A549 (cell line): ENCODE data around the gene GBF1. TPM values are rescaled to one million over a fixed set of nuclear protein-coding genes. Genes with fewer than 3 reads are reported as not detected.

Source experiments
- ATOH8 ChIP-seq: fragments of 250-450 bp; sonication (Bioruptor Pico); IDR thresholded peaks from 2 replicates; pipeline ENCODE4 v1.5.0; 2020; ENCODE audit warnings: low read depth, mild to moderate bottlenecking, moderate library complexity
- BHLHE40 ChIP-seq: IDR thresholded peaks from 2 replicates; pipeline ENCODE4 v1.6.1; 2012; ENCODE audit warnings: low read depth, low read length, inconsistent platforms
- CHD2 ChIP-seq: fragments of 150-350 bp; IDR thresholded peaks from 2 replicates; pipeline ENCODE4 v1.6.1; 2014; ENCODE audit warnings: low read length; ENCODE audit not compliant: partially characterized antibody
- CHD4 ChIP-seq: fragments of 200-600 bp; sonication (generic); IDR thresholded peaks from 2 replicates; pipeline ENCODE4 v1.6.1; 2016; ENCODE audit warnings: antibody characterized with exemption, mild to moderate bottlenecking, borderline replicate concordance
- CTCF ChIP-seq: fragments of >200 bp; sonication (Bioruptor Twin); formaldehyde crosslinking; IDR thresholded peaks from 3 replicates; pipeline ENCODE4 v1.5.1; 2016
- EHF ChIP-seq: fragments of 250-450 bp; sonication (Bioruptor Pico); IDR thresholded peaks from 2 replicates; pipeline ENCODE4 v1.5.0; 2020; ENCODE audit warnings: mild to moderate bottlenecking
- EHMT2 ChIP-seq: fragments of 200-600 bp; sonication (generic); IDR thresholded peaks from 2 replicates; pipeline ENCODE4 v1.6.1; 2016; ENCODE audit warnings: antibody characterized with exemption, low read depth, mild to moderate bottlenecking, moderate library complexity
- ELK1 ChIP-seq: fragments of 150-350 bp; IDR thresholded peaks from 2 replicates; pipeline ENCODE4 v1.6.1; 2014; ENCODE audit warnings: low read depth, mild to moderate bottlenecking, low read length
- EP300 ChIP-seq, 2 experiments: fragments of >200 bp; sonication (Bioruptor Twin); formaldehyde crosslinking; IDR thresholded peaks; 2 replicates in 1 of 2; 3 replicates in 1 of 2; pipeline ENCODE4 v1.6.1; 2016 to 2017
- FOXS1 ChIP-seq: fragments of 250-450 bp; sonication (Bioruptor Pico); IDR thresholded peaks from 2 replicates; pipeline ENCODE4 v1.5.0; 2020; ENCODE audit warnings: mild to moderate bottlenecking, moderate library complexity
- HES2 ChIP-seq: fragments of >200 bp; sonication (Bioruptor Twin); formaldehyde crosslinking; IDR thresholded peaks from 2 replicates; pipeline ENCODE4 v1.6.1; 2016
- HMGXB4 ChIP-seq: fragments of 250-450 bp; sonication (Bioruptor Pico); IDR thresholded peaks from 2 replicates; pipeline ENCODE4 v1.5.0; 2021; ENCODE audit warnings: mild to moderate bottlenecking, moderate library complexity, borderline replicate concordance
- HOXA7 ChIP-seq: fragments of 250-450 bp; sonication (Bioruptor Pico); IDR thresholded peaks from 2 replicates; pipeline ENCODE4 v1.5.0; 2020; ENCODE audit warnings: mild to moderate bottlenecking, moderate library complexity
- HOXB13 ChIP-seq: fragments of 250-450 bp; sonication (Bioruptor Pico); IDR thresholded peaks from 2 replicates; pipeline ENCODE4 v1.5.0; 2020; ENCODE audit warnings: low read depth, mild to moderate bottlenecking, moderate library complexity
- JUN ChIP-seq, 2 experiments: fragments of >200 bp; sonication (Bioruptor Twin); formaldehyde crosslinking; IDR thresholded peaks; 2 replicates in 1 of 2; 3 replicates in 1 of 2; pipeline ENCODE4 v1.6.1; 2016 to 2017
- JUNB ChIP-seq: fragments of >200 bp; sonication (Bioruptor Twin); formaldehyde crosslinking; IDR thresholded peaks from 2 replicates; pipeline ENCODE4 v1.6.1; 2016
- KDM5A ChIP-seq: fragments of 200-600 bp; sonication (generic); IDR thresholded peaks from 2 replicates; pipeline ENCODE4 v1.6.1; 2016; ENCODE audit warnings: antibody characterized with exemption, mild to moderate bottlenecking
- MAZ ChIP-seq: fragments of 150-350 bp; IDR thresholded peaks from 2 replicates; pipeline ENCODE4 v1.6.1; 2014; ENCODE audit warnings: antibody characterized with exemption, low read depth, low read length, borderline replicate concordance
- MYC ChIP-seq: IDR thresholded peaks from 2 replicates; pipeline ENCODE4 v1.6.1; 2012; ENCODE audit warnings: mild to moderate bottlenecking, inconsistent platforms, low read length, improper control_type of control experiment, borderline replicate concordance
- NFE2L2 ChIP-seq: fragments of 150-350 bp; conservative IDR thresholded peaks from 2 replicates; pipeline ENCODE4 v1.6.1; 2014; ENCODE audit warnings: low read length
- NPAS2 ChIP-seq: fragments of 250-450 bp; sonication (Bioruptor Pico); IDR thresholded peaks from 2 replicates; pipeline ENCODE4 v1.8.0; 2022; ENCODE audit warnings: mild to moderate bottlenecking, moderate library complexity, borderline replicate concordance
- NR3C1 ChIP-seq: fragments of >200 bp; sonication (Bioruptor Twin); formaldehyde crosslinking; IDR thresholded peaks from 3 replicates; pipeline ENCODE4 v1.6.1; 2017
- PBX3 ChIP-seq: IDR thresholded peaks from 2 replicates; pipeline ENCODE4 v1.6.1; 2012
- POLR2AphosphoS2 ChIP-seq: conservative IDR thresholded peaks from 2 replicates; pipeline ENCODE4 v1.6.1; 2012; ENCODE audit warnings: low read length, improper control_type of control experiment, inconsistent platforms
- RAD21 ChIP-seq, 2 experiments: fragments of >200 bp in 1 of 2; sonication (Bioruptor Twin) in 1 of 2; formaldehyde crosslinking in 1 of 2; IDR thresholded peaks in 1 of 2; conservative IDR thresholded peaks in 1 of 2; 2 replicates in 1 of 2; 3 replicates in 1 of 2; pipeline ENCODE4 v1.6.1; 2012 to 2018; ENCODE audit warnings: inconsistent platforms in 1 of 2
- REST ChIP-seq: fragments of 200-600 bp; sonication (generic); IDR thresholded peaks from 2 replicates; pipeline ENCODE4 v1.6.1; 2016; ENCODE audit warnings: antibody characterized with exemption, mild to moderate bottlenecking, moderate library complexity
- RFX5 ChIP-seq: fragments of 450-650 bp; IDR thresholded peaks from 2 replicates; pipeline ENCODE4 v1.7.1; 2014; ENCODE audit warnings: antibody characterized with exemption, mild to moderate bottlenecking, moderate library complexity
- RNF2 ChIP-seq: fragments of 200-600 bp; sonication (generic); IDR thresholded peaks from 2 replicates; pipeline ENCODE4 v1.6.1; 2016; ENCODE audit warnings: low read depth, mild to moderate bottlenecking, antibody characterized with exemption, moderate library complexity, borderline replicate concordance
- SMC3 ChIP-seq: fragments of >200 bp; sonication (Bioruptor Twin); formaldehyde crosslinking; IDR thresholded peaks from 3 replicates; pipeline ENCODE4 v1.6.1; 2018; ENCODE audit warnings: inconsistent platforms
- SREBF2 ChIP-seq: fragments of 450-650 bp; IDR thresholded peaks from 2 replicates; pipeline ENCODE4 v1.6.1; 2014; ENCODE audit warnings: mild to moderate bottlenecking, moderate library complexity
- TP53 ChIP-seq: fragments of 250-450 bp; sonication (Bioruptor Pico); IDR thresholded peaks from 2 replicates; pipeline ENCODE4 v1.5.0; 2021; ENCODE audit warnings: mild to moderate bottlenecking, moderate library complexity
- polyA plus RNA-seq, 4 experiments: library from polyadenylated mRNA; depleted of rRNA in 3 of 4; stranded (reverse); fragments of >200 nt; fragmentation: RNase III in 1 of 4; extraction: RNeasy Plus Mini Kit Qiagen cat#74134 plus additional on column Dnase treatment in 1 of 4; gene quantifications; 2 replicates in 3 of 4; 3 replicates in 1 of 4; pipeline ENCODE4 v1.2.3, GENCODE V29; 2011 to 2017

The GBF1 gene
- polyA plus RNA-seq, 2 of the 4 experiments (the other 2 are of a cell fraction), result 20.4 to 21.3 TPM

- peak in 1 of 2 experiments; percentile 78; a peak in 2 of 5 replicates for TF ChIP-seq JUN (IDR thresholded peaks at IDR 0.05)
- TF ChIP-seq REST, result no peak
- TF ChIP-seq TP53 (CRISPR knock-in tag), result no peak
- TF ChIP-seq JUNB, result no peak
- TF ChIP-seq HOXA7 (CRISPR knock-in tag), result no peak
- TF ChIP-seq EHMT2, result no peak
- TF ChIP-seq RAD21 (conservative IDR thresholded peaks at IDR 0.05 in 1 of 2, IDR thresholded peaks at IDR 0.05 in 1 of 2), result peak; percentile 60 to 76; a peak in 4 of 5 replicates
- TF ChIP-seq FOXS1 (CRISPR knock-in tag), result no peak
- TF ChIP-seq MAZ, result no peak
- no peak for TF ChIP-seq NR3C1
- TF ChIP-seq SREBF2, result no peak
- peak; percentile 33; the same call in 1 of the 2 replicates for TF ChIP-seq HMGXB4
- no peak for TF ChIP-seq ATOH8 (CRISPR knock-in tag)
- no peak for TF ChIP-seq CHD2
- no peak for TF ChIP-seq BHLHE40
- TF ChIP-seq CHD4, result no peak
- no peak for TF ChIP-seq ELK1
- TF ChIP-seq POLR2AphosphoS2, result peak; percentile 72; the same call in 1 of the 2 replicates
- TF ChIP-seq NFE2L2, result no peak
- TF ChIP-seq PBX3, result no peak; the same call in 1 of the 2 replicates
- TF ChIP-seq EHF, result no peak
- no peak for TF ChIP-seq RNF2
- TF ChIP-seq EP300 (IDR thresholded peaks at IDR 0.05), result no peak
- no peak for TF ChIP-seq KDM5A
- TF ChIP-seq SMC3, result peak; percentile 88
- no peak; the same call in 1 of the 2 replicates for TF ChIP-seq HOXB13 (CRISPR knock-in tag)
- TF ChIP-seq RFX5, result no peak
- no peak for TF ChIP-seq NPAS2 (CRISPR knock-in tag)
- TF ChIP-seq HES2, result no peak
- TF ChIP-seq CTCF, result peak; percentile 97
- 0 out of 2 replicates have a peak, but pooled peaks have one; percentile 34 for TF ChIP-seq MYC
Observed at GRCh38 chr10:102399217-102400021, 154.1 kb downstream of the GBF1 start (continued).
